Measurements from ENCODE around the gene EPS8. TPM values are rescaled to one million over a fixed set of nuclear protein-coding genes. Genes with fewer than 3 reads are reported as not detected.
"Not testable (repeated sequence)": the region's sequence is repeated elsewhere in the genome, so short reads cannot be mapped to it uniquely, and the experiment has no call there.

Gene EPS8
- total RNA-seq, 2 experiments from 2014 or later: 0.61 to 0.92 TPM

- no peaks in the 10 kb centered on the region for H4K20me1 ChIP-seq (ENCODE audit: insufficient read depth, low read length)
- H3K36me3 ChIP-seq (ENCODE audit: insufficient read depth, low read length): no peaks in the 10 kb centered on the region
- H3K9me2 ChIP-seq (ENCODE audit: insufficient read depth, low read length): no peaks in the 10 kb centered on the region; the same call in 1 of the 2 replicates
- H3K4me1 ChIP-seq (ENCODE audit: insufficient read depth, low read length, poor library complexity, severe bottlenecking): no peaks in the 10 kb centered on the region
- BruUV-seq (replicated peaks): no TSS peak
- DNase-seq (ENCODE audit: low spot score): no peak
- no peak overlapping the region for H3K4me2 ChIP-seq (ENCODE audit: low read length)
- H2AFZ ChIP-seq (ENCODE audit: low read length): no peak overlapping the region
- CTCF ChIA-PET (ENCODE audit: unreplicated experiment): no interaction called here
- no peaks in the 10 kb centered on the region for H3K79me2 ChIP-seq (ENCODE audit: insufficient read depth, low read depth, low read length)
- POLR2A ChIA-PET: no interaction called here
- intact Hi-C loops (cut with micrococcal nuclease; ENCODE audit: unreplicated experiment): no loop called here
- TF ChIP-seq EZH2phosphoT487 (IDR thresholded peaks at IDR 0.05; ENCODE audit: borderline replicate concordance, low read depth, low read length): no peak
- no peak for TF ChIP-seq CTCF (conservative IDR thresholded peaks at IDR 0.05; ENCODE audit: low read length)
- H3K9me3 ChIP-seq (ENCODE audit: low read length): no peaks in the 10 kb centered on the region
- H3K27ac ChIP-seq (ENCODE audit: low read depth, low read length, poor library complexity, severe bottlenecking): no peak overlapping the region
- H3K4me3 ChIP-seq (ENCODE audit: low read depth, low read length, poor library complexity, severe bottlenecking): no peak overlapping the region
Observed at GRCh38 chr12:15763328-15763727, 25.9 kb downstream of the EPS8 start.

- H3K9me2 ChIP-seq (ENCODE audit: insufficient read depth, low read length); CTCF ChIA-PET (ENCODE audit: unreplicated experiment); H2AFZ ChIP-seq (ENCODE audit: low read length): not testable (repeated sequence)
Observed at GRCh38 chr12:15762162-15762561, 27.0 kb downstream of the EPS8 start.

GRCh38 chr12:15757553-15758255 is 31.5 kb downstream of the EPS8 start:
- Histone ChIP-seq H3K79me2 (ENCODE audit: insufficient read depth, low read depth, low read length) (no peaks in the 10 kb centered on the region), H2AFZ (ENCODE audit: low read length) (no peak overlapping the region), H4K20me1 (ENCODE audit: insufficient read depth, low read length) (no peaks in the 10 kb centered on the region), H3K4me1 (ENCODE audit: insufficient read depth, low read length, poor library complexity, severe bottlenecking) (no peaks in the 10 kb centered on the region), H3K9me2 (ENCODE audit: insufficient read depth, low read length) (no peaks in the 10 kb centered on the region; the same call in 1 of the 2 replicates), H3K4me3 (ENCODE audit: low read depth, low read length, poor library complexity, severe bottlenecking) (no peak overlapping the region), H3K9me3 (ENCODE audit: low read length) (no peaks in the 10 kb centered on the region), H3K27ac (ENCODE audit: low read depth, low read length, poor library complexity, severe bottlenecking) (no peak overlapping the region), H3K4me2 (ENCODE audit: low read length) (no peak overlapping the region), H3K36me3 (ENCODE audit: insufficient read depth, low read length) (no peaks in the 10 kb centered on the region)
- no peak for DNase-seq (ENCODE audit: low spot score)
- TF ChIP-seq CTCF (conservative IDR thresholded peaks at IDR 0.05; ENCODE audit: low read length) (no peak), EZH2phosphoT487 (IDR thresholded peaks at IDR 0.05; ENCODE audit: borderline replicate concordance, low read depth, low read length) (no peak)
- BruUV-seq (replicated peaks): no TSS peak
- ChIA-PET POLR2A (interaction anchor here (1.0 kb wide), 1 partner anchor 11 kb away, joined by 3 read pairs; no protein-coding TSS in a partner anchor), CTCF (ENCODE audit: unreplicated experiment) (no interaction called here)
- intact Hi-C loops (cut with micrococcal nuclease; ENCODE audit: unreplicated experiment): no loop called here

More at GRCh38 chr12:15762162-15762561, 27.0 kb downstream of the EPS8 start:
- BruUV-seq (replicated peaks); H3K79me2 ChIP-seq (ENCODE audit: insufficient read depth, low read depth, low read length); H3K4me2 ChIP-seq (ENCODE audit: low read length); H3K4me3 ChIP-seq (ENCODE audit: low read depth, low read length, poor library complexity, severe bottlenecking); H3K9me3 ChIP-seq (ENCODE audit: low read length); H3K36me3 ChIP-seq (ENCODE audit: insufficient read depth, low read length); H3K27ac ChIP-seq (ENCODE audit: low read depth, low read length, poor library complexity, severe bottlenecking); H4K20me1 ChIP-seq (ENCODE audit: insufficient read depth, low read length); intact Hi-C loops (cut with micrococcal nuclease; ENCODE audit: unreplicated experiment); H3K4me1 ChIP-seq (ENCODE audit: insufficient read depth, low read length, poor library complexity, severe bottlenecking); POLR2A ChIA-PET; DNase-seq (ENCODE audit: low spot score): not testable (repeated sequence)

All from OCI-LY7 (cell line).